T-helper 1 cell treated with Interleukin-12 subunit alpha and Interleukin-12 subunit beta and Interleukin-4 antibody, amounts not matched to agents 30 μg/mL and 1 μg/mL, for 36 hours (primary cell): ENCODE data around the gene PERCC1.
"Not testable (repeated sequence)": the region's sequence is repeated elsewhere in the genome, so short reads cannot be mapped to it uniquely, and the experiment has no call there.

ENCODE experiments used
- H3K27ac Mint-ChIP-seq: one replicate; pipeline ENCODE4 v1.8.0; 2021; ENCODE audit warnings: mild to moderate bottlenecking, mixed read lengths
- H3K27me3 Mint-ChIP-seq: one replicate; pipeline ENCODE4 v1.8.0; 2021; ENCODE audit warnings: low read depth, mixed read lengths
- H3K36me3 Mint-ChIP-seq: one replicate; pipeline ENCODE4 v1.8.0; 2021; ENCODE audit warnings: low read depth, mixed read lengths
- H3K4me1 Mint-ChIP-seq: one replicate; pipeline ENCODE4 v1.8.0; 2021; ENCODE audit warnings: low read depth, mixed read lengths
- H3K4me3 Mint-ChIP-seq: one replicate; pipeline ENCODE4 v1.8.0; 2021; ENCODE audit warnings: mild to moderate bottlenecking, moderate library complexity, mixed read lengths
- H3K9me3 Mint-ChIP-seq: one replicate; pipeline ENCODE4 v1.8.0; 2021; ENCODE audit warnings: mixed read lengths

PERCC1 gene

GRCh38 chr16:1458336-1458976, 27.6 kb downstream of the PERCC1 start:
- no peaks in the 10 kb centered on the region for H3K27me3 Mint-ChIP-seq
- H3K36me3 Mint-ChIP-seq: no peaks in the 10 kb centered on the region
- no peaks in the 10 kb centered on the region for H3K4me1 Mint-ChIP-seq
- H3K9me3 Mint-ChIP-seq: no peaks in the 10 kb centered on the region
- no peak overlapping the region for H3K27ac Mint-ChIP-seq
- H3K4me3 Mint-ChIP-seq: no peak overlapping the region

DNA sequence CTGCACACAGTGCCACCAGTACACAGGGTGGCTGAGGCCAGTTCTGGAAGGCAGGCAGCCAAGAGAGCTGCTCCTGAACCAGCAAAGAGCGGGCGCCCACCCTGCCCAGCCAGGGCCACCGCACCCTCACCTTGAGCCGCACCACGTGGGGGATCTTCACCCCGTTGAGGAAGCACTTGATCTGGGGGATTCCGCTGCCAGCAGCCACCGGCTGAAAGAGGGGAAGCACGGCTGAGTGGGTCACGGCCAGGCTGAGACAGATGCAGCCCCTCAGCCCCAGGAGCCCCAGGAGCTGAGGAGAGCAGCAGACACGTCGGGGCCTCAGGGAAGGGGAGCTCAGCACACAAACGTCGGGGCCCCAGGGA, 28.1 kb downstream of the PERCC1 start:
- Mint-ChIP-seq H3K4me1 (no peaks in the 10 kb centered on the region), H3K36me3 (no peaks in the 10 kb centered on the region), H3K4me3 (no peak overlapping the region), H3K27ac (no peak overlapping the region), H3K9me3 (no peaks in the 10 kb centered on the region), H3K27me3 (no peaks in the 10 kb centered on the region)

DNA sequence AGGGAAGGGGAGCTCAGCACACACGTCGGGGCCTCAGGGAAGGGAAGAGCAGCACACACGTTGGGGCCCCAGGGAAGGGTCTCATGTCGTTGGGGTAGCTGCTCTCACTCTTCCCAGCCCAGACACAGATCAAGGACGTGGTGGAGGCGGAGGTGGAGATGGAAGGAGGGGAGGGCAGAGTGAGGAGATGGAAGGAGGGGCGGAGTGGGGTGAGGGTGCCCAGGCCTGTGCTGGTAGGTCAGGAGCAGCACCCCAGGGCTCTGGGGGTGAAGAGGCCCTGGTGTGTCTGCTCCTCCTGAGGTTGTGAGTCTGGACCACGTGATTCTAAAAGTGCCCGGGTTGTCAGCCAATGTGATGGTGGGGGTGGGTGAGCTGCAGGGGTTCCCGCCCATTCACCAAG, 29.1 kb downstream of the PERCC1 start:
- Mint-ChIP-seq H3K4me1 (no peaks in the 10 kb centered on the region), H3K9me3 (no peaks in the 10 kb centered on the region), H3K36me3 (no peaks in the 10 kb centered on the region), H3K4me3 (no peak overlapping the region), H3K27ac (no peak overlapping the region), H3K27me3 (no peaks in the 10 kb centered on the region)

- Mint-ChIP-seq H3K27ac (no peak overlapping the region), H3K9me3 (no peaks in the 10 kb centered on the region), H3K27me3 (no peaks in the 10 kb centered on the region), H3K4me1 (no peaks in the 10 kb centered on the region), H3K36me3 (no peaks in the 10 kb centered on the region), H3K4me3 (no peak overlapping the region)
Observed at GRCh38 chr16:1460602-1461138, 29.8 kb downstream of the PERCC1 start.

- H3K4me1 Mint-ChIP-seq: no peaks in the 10 kb centered on the region
- no peaks in the 10 kb centered on the region for H3K9me3 Mint-ChIP-seq
- H3K36me3 Mint-ChIP-seq: no peaks in the 10 kb centered on the region
- H3K4me3 Mint-ChIP-seq: no peak overlapping the region
- no peak overlapping the region for H3K27ac Mint-ChIP-seq
- H3K27me3 Mint-ChIP-seq: no peaks in the 10 kb centered on the region
Observed at GRCh38 chr16:1461146-1461545, 30.3 kb downstream of the PERCC1 start.

DNA sequence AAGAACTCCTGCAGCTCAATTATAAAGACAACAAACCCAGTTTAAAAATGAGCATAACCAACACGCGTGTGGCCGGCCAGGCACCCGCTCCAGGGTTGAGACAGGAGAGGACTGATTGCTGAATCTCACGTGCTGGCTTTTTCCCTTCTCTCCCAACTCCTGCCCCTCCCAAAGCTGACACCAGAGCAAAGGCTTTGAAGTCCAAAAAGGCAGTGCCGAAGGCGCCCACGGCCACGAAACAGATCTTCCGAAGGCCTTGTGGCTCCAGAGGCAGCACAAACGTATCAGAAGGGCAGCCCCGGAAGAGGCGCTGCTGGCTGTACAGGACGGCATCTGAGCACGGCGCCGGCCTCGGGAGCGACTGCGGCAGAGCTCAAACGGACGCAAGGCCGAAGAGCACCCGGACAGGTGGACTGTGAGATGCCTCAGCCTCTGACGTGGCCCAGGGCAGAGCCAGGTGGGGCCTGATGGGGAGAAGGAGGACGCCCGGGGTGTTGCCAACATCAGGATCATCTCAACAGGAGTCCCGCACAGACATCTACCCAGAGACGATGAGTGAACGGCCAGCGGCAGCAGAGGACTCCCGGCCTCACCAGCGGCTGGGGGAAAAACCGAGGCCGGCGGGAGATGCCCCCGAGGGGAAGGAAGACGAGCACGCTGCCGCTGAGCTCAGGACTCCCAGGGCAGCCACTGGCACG, 33.5 kb downstream of the PERCC1 start:
- Mint-ChIP-seq H3K27ac (no peak overlapping the region), H3K27me3 (no peaks in the 10 kb centered on the region), H3K4me3 (no peak overlapping the region), H3K4me1 (no peaks in the 10 kb centered on the region), H3K9me3 (no peaks in the 10 kb centered on the region), H3K36me3 (no peaks in the 10 kb centered on the region)

DNA sequence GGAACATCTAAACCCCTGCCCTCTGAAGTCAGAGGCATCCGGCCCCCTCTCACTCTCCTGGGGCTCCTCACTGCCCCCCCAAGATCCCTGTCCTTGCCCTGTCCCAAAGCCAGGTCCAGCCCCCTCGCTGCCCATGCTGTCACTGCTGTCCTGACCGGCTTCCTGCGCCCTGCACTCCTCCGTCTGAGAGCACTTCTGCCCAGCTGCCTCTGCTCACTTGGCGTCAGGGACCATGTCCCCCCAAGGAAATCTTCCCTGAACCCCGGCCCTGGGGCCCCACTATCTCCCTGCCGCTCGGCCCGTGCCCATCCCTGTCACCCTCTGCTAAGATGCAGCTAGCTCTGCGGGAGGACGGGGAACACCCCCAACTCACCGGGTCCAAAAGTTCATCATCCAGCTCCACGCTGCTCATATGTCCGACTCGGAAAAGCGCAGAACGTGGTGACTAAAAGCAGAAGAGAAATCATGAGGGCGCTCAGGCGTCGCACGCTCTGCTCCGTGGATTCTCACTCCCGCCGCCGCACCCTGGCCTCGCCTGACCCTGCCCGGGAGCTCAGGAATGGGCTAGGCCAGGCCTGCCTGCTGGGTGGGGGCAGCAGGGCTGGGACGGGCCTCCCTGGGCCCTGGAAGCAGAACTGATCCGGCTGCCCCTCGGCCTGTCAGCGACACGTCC, 34.2 kb downstream of the PERCC1 start:
- H3K27ac Mint-ChIP-seq: no peak overlapping the region
- peaks cover 2% of the 10 kb centered on the region for H3K4me1 Mint-ChIP-seq
- no peaks in the 10 kb centered on the region for H3K9me3 Mint-ChIP-seq
- no peak overlapping the region for H3K4me3 Mint-ChIP-seq
- H3K36me3 Mint-ChIP-seq: no peaks in the 10 kb centered on the region
- no peaks in the 10 kb centered on the region for H3K27me3 Mint-ChIP-seq

- Mint-ChIP-seq H3K9me3 (no peaks in the 10 kb centered on the region), H3K4me3 (no peak overlapping the region), H3K27ac (no peak overlapping the region), H3K4me1 (peaks cover 4% of the 10 kb centered on the region), H3K36me3 (no peaks in the 10 kb centered on the region), H3K27me3 (no peaks in the 10 kb centered on the region)
Observed at GRCh38 chr16:1465567-1465915, 34.7 kb downstream of the PERCC1 start.

- Mint-ChIP-seq H3K4me1 (peaks cover 6% of the 10 kb centered on the region), H3K27ac (no peak overlapping the region), H3K4me3 (no peak overlapping the region), H3K36me3 (no peaks in the 10 kb centered on the region), H3K9me3 (no peaks in the 10 kb centered on the region), H3K27me3 (no peaks in the 10 kb centered on the region)
Observed at GRCh38 chr16:1466054-1466453, 35.2 kb downstream of the PERCC1 start.

DNA sequence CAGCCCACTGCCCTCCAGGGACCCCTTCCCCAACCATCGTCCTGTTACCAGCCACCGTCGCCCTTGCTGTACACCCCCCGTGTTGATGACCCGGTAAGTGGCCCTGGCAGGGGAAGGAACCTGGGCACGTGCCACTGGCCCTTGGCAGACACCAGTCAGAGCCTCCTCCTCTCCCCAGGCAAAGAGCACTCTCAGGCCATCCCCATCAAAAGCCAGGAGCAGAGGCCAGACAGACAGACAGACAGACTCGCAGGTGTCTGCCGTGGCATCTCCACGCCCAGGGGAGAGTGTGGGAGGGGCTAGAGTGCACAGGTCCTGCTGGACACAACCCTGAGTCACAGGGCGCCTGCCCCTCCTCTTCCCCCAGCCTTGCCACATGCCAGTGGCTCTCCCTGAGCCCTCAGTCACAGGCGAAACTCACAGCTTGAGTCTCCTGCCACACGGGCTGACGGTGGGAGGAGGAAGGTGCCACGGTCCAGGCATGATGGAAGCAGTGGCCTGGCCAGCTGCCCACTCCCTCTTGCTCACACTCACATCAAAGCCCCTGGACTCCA, 36.2 kb downstream of the PERCC1 start:
- no peaks in the 10 kb centered on the region for H3K27me3 Mint-ChIP-seq
- H3K27ac Mint-ChIP-seq: no peak overlapping the region
- H3K4me3 Mint-ChIP-seq: no peak overlapping the region

DNA sequence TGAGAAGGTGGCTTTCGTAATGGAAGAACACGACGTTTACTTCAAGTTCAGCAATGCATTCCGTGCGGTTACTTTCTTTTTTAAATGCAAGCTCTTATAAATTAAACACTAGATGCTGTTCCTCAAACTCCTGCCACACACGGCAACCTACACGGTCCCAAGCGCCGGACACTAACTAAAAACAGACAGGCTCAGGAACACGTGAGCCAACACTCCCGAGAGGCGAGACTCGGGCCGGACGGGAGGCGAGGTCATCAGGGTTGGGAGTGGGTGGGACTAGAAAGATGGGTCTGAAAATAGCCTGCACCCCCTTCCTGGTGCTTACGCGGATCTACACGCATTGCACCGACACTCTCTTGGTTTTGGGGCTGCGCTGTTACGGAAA, 37.5 kb downstream of the PERCC1 start:
- Mint-ChIP-seq H3K27ac (no peak overlapping the region), H3K4me3 (no peak overlapping the region), H3K4me1 (peaks cover 11% of the 10 kb centered on the region), H3K27me3 (no peaks in the 10 kb centered on the region), H3K36me3 (no peaks in the 10 kb centered on the region), H3K9me3 (no peaks in the 10 kb centered on the region)

More for the DNA sequence above, 36.2 kb downstream of the PERCC1 start:
- Mint-ChIP-seq H3K36me3 (no peaks in the 10 kb centered on the region), H3K4me1 (peaks cover 8% of the 10 kb centered on the region), H3K9me3 (no peaks in the 10 kb centered on the region)

GRCh38 chr16:1469141-1469540, 38.3 kb downstream of the PERCC1 start:
- H3K4me1 Mint-ChIP-seq: peaks cover 13% of the 10 kb centered on the region
- H3K27ac Mint-ChIP-seq, H3K27me3 Mint-ChIP-seq, H3K4me3 Mint-ChIP-seq, H3K36me3 Mint-ChIP-seq, H3K9me3 Mint-ChIP-seq: not testable (repeated sequence)

DNA sequence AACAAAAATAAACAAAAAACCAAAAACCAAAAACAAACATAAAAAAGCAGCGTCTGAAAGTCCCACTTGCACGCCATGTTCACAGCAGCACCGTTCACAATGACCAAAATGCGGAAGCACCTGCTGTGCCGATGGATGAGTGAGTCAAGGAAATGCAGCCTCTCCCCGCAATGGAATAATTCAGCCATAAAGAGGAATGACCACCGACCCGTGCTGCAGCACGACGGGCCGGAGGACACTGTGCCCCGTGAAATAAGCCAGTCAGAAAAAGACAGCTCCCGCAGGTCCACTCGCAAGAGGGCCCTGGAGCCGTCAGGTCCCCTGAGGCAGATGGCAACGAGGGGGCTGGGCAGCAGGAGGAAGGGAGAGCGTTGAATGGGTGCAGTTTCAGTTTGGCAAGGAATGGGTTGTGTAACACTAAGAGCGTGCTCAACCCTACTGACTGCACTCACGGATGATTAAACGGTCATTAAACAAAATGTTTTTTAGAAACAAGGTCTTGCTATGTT, 38.9 kb downstream of the PERCC1 start:
- H3K36me3 Mint-ChIP-seq: no peaks in the 10 kb centered on the region
- H3K27ac Mint-ChIP-seq: no peak overlapping the region

DNA sequence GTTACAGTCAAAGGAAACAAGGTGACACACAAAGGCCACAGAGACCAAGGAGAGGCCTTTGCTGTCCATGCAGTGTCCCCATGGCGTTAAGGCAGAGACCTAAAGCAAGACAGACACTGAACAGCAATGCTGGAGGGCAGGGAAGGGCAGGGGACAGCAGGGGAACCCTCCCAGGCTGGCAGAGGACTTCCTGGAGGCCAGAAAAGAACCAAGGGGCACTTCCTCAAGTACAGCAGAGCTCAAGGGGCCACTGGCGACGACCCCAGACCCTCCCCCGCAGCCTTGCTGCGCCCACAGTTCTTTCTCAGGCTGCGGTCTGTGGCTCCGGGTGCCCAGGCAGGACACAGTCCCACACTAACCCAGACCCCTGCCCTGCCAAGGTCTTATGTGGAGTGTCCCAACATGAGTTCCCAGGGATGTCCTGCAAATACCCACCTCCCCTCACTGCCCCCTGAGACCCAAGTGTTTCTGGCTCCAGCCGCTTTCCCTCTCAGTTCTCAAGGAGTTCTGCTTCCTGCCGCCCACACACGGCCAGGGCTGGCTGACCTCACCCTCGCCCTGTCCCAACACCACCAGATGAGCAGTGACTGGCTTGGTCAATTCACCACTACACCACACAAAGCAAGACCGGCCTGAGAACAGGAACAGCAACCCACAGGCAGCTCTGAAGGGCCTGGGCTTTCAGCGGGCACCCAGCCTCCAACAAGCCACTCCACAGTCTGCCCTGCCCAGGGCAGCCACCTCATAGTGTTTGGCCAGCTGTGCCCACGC, 39.8 kb downstream of the PERCC1 start:
- Mint-ChIP-seq H3K4me1 (peaks cover 14% of the 10 kb centered on the region), H3K9me3 (no peaks in the 10 kb centered on the region), H3K4me3 (no peak overlapping the region), H3K27ac (no peak overlapping the region), H3K27me3 (no peaks in the 10 kb centered on the region), H3K36me3 (no peaks in the 10 kb centered on the region)

More for the DNA sequence above, 38.9 kb downstream of the PERCC1 start:
- Mint-ChIP-seq H3K4me3 (no peak overlapping the region), H3K4me1 (peaks cover 14% of the 10 kb centered on the region), H3K9me3 (no peaks in the 10 kb centered on the region), H3K27me3 (no peaks in the 10 kb centered on the region)
